BJ (cell line): ENCODE results near the gene SEC14L3. TPM values are rescaled to one million over a fixed set of nuclear protein-coding genes. Genes with fewer than 3 reads are reported as not detected.

Experiments
- CTCF ChIA-PET: fragments of 350-600 bp; formaldehyde crosslinking; extraction: SDS; loops from one replicate; lab custom pipeline; 2021; ENCODE audit warnings: antibody characterized with exemption, inconsistent platforms; lab: Yijun Ruan, JAX
- POLR2A ChIA-PET: fragments of 300-600 bp; sonication (Branson Sonifier 250); formaldehyde crosslinking; extraction: SDS; loops from one replicate; lab custom pipeline; 2021; ENCODE audit warnings: antibody characterized with exemption; lab: Charles Lee
- DNase-seq: peaks from one replicate; pipeline ENCODE4 v3.0.0-alpha.2; 2011; ENCODE audit warnings: low read depth
- H3K27me3 ChIP-seq: 2 replicates; pipeline ENCODE4 v1.6.0; 2011; ENCODE audit warnings: low read length; ENCODE audit not compliant: control insufficient read depth, insufficient read depth
- H3K36me3 ChIP-seq: 2 replicates; pipeline ENCODE4 v1.5.1; 2011; ENCODE audit warnings: low read length; ENCODE audit not compliant: control insufficient read depth, insufficient read depth
- H3K4me3 ChIP-seq: 2 replicates; pipeline ENCODE4 v1.5.1; 2011; ENCODE audit warnings: low read depth, mild to moderate bottlenecking, control low read depth, low read length
- polyA plus RNA-seq: library from polyadenylated mRNA; depleted of rRNA; stranded (reverse); fragments of >200 nt; gene quantifications from 2 replicates; pipeline ENCODE4 v1.2.3, GENCODE V29; 2011
- TF ChIP-seq, protein P1 (sequence below): IDR thresholded peaks from 2 replicates; pipeline ENCODE4 v1.5.1; 2011; ENCODE audit warnings: low read depth, mild to moderate bottlenecking, control low read depth, inconsistent platforms, low read length, moderate library complexity; ENCODE audit not compliant: insufficient read depth

SEC14L3 gene
- polyA plus RNA-seq, 1 experiment: not detected

DNA sequence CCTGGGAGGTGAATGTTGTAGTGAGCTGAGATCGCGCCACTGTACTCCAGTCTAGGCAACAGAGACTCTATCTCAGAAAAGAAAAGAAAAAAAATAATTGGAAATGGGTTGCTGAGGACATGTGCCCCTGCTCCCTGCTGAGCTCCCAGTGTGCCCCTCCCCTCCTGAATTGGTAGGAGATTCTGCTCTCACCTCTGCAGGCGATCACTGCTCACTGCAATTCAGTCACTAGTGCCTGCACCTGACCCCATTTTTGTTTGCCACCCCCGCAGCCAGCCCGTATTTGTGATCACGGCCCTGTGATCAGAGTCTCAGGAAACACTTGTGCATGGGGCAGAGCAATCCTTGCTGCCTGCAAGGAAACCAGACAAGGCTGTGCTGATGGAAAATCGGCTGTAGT lies 16.3 kb upstream of the SEC14L3 start:
- DNase-seq: no peak
- POLR2A ChIA-PET: no interaction called here
- Histone ChIP-seq H3K27me3 (no peaks in the 10 kb centered on the region; the same call in none of the 2 replicates), H3K36me3 (no peaks in the 10 kb centered on the region), H3K4me3 (no peak overlapping the region)
- TF ChIP-seq, protein P1, sequence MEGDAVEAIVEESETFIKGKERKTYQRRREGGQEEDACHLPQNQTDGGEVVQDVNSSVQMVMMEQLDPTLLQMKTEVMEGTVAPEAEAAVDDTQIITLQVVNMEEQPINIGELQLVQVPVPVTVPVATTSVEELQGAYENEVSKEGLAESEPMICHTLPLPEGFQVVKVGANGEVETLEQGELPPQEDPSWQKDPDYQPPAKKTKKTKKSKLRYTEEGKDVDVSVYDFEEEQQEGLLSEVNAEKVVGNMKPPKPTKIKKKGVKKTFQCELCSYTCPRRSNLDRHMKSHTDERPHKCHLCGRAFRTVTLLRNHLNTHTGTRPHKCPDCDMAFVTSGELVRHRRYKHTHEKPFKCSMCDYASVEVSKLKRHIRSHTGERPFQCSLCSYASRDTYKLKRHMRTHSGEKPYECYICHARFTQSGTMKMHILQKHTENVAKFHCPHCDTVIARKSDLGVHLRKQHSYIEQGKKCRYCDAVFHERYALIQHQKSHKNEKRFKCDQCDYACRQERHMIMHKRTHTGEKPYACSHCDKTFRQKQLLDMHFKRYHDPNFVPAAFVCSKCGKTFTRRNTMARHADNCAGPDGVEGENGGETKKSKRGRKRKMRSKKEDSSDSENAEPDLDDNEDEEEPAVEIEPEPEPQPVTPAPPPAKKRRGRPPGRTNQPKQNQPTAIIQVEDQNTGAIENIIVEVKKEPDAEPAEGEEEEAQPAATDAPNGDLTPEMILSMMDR: no peak
- CTCF ChIA-PET: interaction anchor here (1.2 to 1.9 kb wide), 2 partner anchors 9 to 43 kb away, joined by 5 to 6 read pairs; no protein-coding TSS in a partner anchor

DNA sequence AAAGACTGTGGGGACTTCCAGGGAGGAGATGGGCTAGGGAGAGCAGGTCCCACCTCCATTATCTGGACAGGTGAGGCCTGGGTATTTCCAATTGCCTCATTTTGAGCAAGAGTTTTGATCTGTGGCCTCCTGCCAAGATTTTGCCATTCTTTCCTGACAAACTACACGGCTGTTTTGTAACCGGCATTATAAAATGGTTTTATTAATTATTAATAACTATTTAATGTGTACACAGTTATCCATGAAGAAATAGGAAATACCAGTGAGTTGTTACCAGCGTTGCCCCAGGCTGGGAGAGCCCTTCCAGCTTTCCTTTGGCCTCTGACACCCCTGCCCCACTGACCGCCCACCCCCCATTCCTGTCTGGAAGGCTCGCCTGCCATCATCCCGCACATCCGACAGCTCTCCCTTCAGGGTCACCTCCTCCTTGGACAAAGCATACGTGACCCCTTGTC lies 14.9 kb upstream of the SEC14L3 start:
- TF ChIP-seq, protein P1: no peak
- DNase-seq: no peak

DNA sequence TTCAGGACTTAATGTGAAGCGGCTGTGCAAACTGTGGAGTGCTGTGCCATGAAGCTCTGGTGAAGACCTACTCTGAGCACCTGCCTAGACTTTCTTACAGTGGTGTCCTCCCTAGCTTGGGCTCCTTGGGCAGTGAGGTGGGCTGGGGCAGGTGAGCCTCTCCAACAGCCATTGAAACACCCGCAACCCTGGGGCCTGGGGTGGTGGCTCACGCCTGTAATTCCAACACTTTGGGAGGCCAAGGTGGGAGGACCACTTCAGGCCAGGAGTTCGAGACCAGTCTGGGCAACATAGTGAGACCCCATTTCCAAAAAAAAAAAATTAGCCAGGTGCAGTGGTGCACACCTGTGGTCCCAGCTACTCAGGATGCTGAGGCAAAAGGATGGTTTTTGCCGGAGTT lies 14.3 kb upstream of the SEC14L3 start:
- DNase-seq: no peak
- CTCF ChIA-PET: interaction anchor here (0.6 to 3.9 kb wide), 23 partner anchors 10 to 272 kb away, joined by 3 to 63 read pairs (median 4); partner anchors contain the start of gene SEC14L2
- TF ChIP-seq, protein P1: no peak
- Histone ChIP-seq H3K36me3 (no peaks in the 10 kb centered on the region), H3K27me3 (peaks cover 3% of the 10 kb centered on the region), H3K4me3 (no peak overlapping the region)
- POLR2A ChIA-PET: no interaction called here

More for the DNA sequence above, 14.9 kb upstream of the SEC14L3 start:
- no peaks in the 10 kb centered on the region; the same call in none of the 2 replicates for H3K27me3 ChIP-seq
- ChIA-PET POLR2A (no interaction called here), CTCF (interaction anchor here (0.9 to 3.9 kb wide), 12 partner anchors 10 to 227 kb away, joined by 3 to 63 read pairs (median 5); partner anchors contain the start of gene SEC14L2)
- no peaks in the 10 kb centered on the region for H3K36me3 ChIP-seq
- H3K4me3 ChIP-seq: no peak overlapping the region

DNA sequence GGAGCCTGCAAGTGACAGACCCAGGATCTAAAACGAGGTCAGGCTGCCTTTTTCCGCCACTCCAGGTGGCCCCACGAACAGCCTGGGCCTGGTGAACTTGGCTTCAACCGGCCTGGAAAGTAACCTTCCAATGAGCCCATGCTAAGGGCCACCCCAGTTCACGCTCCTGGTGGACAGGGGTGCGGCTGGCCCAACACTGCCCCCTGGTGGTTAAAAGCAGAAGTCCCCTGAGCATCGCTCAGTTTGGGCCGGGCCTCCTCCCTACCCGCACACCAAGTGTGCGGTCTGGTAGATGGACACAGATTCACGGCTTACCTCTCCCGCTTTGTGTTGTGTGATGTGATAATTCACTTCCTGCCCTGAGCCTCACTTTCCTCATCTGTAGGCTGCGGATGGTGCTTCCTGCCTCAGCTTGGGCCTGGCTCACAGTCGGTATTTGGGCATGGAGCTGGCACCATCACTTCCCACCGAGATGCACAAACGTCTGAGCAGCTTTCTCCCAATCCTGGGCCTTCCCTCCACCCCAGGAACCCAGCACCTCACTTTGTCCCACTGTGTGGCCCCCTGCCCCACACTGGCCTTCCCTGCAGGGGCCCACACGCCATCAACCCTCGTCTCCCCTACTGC lies 13.7 kb upstream of the SEC14L3 start:
- CTCF ChIA-PET: interaction anchor here (0.6 to 3.9 kb wide), 30 partner anchors 10 to 385 kb away, joined by 3 to 63 read pairs (median 4); partner anchors contain the start of genes RNF215 and SEC14L2
- no peaks in the 10 kb centered on the region for H3K36me3 ChIP-seq
- POLR2A ChIA-PET: no interaction called here
- DNase-seq: no peak
- peaks cover 3% of the 10 kb centered on the region; the same call in 1 of the 2 replicates for H3K27me3 ChIP-seq
- TF ChIP-seq, protein P1: peak; percentile 97
- no peak overlapping the region for H3K4me3 ChIP-seq

DNA sequence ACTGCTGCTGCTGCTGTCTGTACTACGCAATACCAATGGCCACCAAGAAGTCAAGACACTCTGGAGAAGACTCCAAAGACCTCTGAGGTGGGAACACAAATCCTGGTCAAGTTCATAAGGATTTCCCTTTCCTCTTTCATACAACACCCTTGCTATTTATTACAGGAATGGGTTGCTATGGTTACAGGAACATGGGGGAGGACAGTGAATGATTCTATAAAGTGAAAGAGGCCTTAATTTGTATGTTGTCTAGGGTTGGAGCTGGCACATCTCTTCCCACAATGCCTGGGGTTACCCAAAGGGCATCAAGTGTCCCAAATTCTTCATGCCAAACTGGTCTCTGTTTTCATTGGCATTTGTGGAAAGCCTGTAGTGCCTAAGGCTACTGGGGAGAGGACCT lies 11.4 kb upstream of the SEC14L3 start:
- ChIA-PET POLR2A (no interaction called here), CTCF (interaction anchor here (3.9 kb wide), 1 partner anchor 93 kb away, joined by 63 read pairs; no protein-coding TSS in a partner anchor)
- no peak overlapping the region for H3K4me3 ChIP-seq
- no peaks in the 10 kb centered on the region for H3K36me3 ChIP-seq
- peaks cover 7% of the 10 kb centered on the region for H3K27me3 ChIP-seq
- no peak for DNase-seq
- TF ChIP-seq, protein P1: no peak
